SK-N-SH (cell line): Measurements from ENCODE around the gene SHROOM2. TPM values are rescaled to one million over a fixed set of nuclear protein-coding genes. Genes with fewer than 3 reads are reported as not detected.

Experiments used
- CTCF ChIA-PET: fragments of 300-600, 350-600 bp; formaldehyde crosslinking; extraction: SDS; loops from one replicate; lab custom pipeline; 2021; lab: Yijun Ruan, JAX
- POLR2A ChIA-PET: fragments of 350-600 bp; sonication (Branson Sonifier 250); formaldehyde crosslinking; extraction: SDS; loops from one replicate; lab custom pipeline; 2020; ENCODE audit warnings: antibody characterized with exemption, inconsistent platforms; lab: Yijun Ruan, JAX
- DNase-seq: peaks from one replicate; pipeline ENCODE4 v3.0.0; 2012
- H2AFZ ChIP-seq: fragments of 200-600 bp; sonication (generic); 2 replicates; pipeline ENCODE4 v1.8.1; 2016; ENCODE audit warnings: antibody characterized with exemption, mild to moderate bottlenecking, low read depth
- H3F3A ChIP-seq: fragments of 200-600 bp; sonication (generic); replicated peaks from 2 replicates; pipeline ENCODE3; 2016; ENCODE audit warnings: antibody characterized with exemption, mild to moderate bottlenecking; ENCODE audit not compliant: insufficient read depth
- H3K27ac ChIP-seq, 2 experiments: fragments of 200-500 bp in 1 of 2; fragments of 200-600 bp in 1 of 2; sonication (Bioruptor generic) in 1 of 2; sonication (generic), shearing (Covaris generic) in 1 of 2; 2 replicates each; pipeline versions ENCODE4 v1.5.1 to v1.6.1; 2014 to 2016; ENCODE audit warnings: low read depth in 2 of 2, inconsistent platforms in 1 of 2, low read length in 1 of 2, mild to moderate bottlenecking in 1 of 2, mixed read lengths in 1 of 2
- H3K27me3 ChIP-seq: fragments of 200-600 bp; sonication (generic), shearing (Covaris generic); 2 replicates; pipeline ENCODE4 v1.6.1; 2016; ENCODE audit warnings: mixed run types; ENCODE audit not compliant: insufficient read depth
- H3K36me3 ChIP-seq, 2 experiments: fragments of 200-500 bp in 1 of 2; fragments of 200-600 bp in 1 of 2; sonication (Bioruptor generic) in 1 of 2; sonication (generic) in 1 of 2; replicated peaks in 1 of 2; 2 replicates each; pipeline versions ENCODE3 to v1.5.1; 2014 to 2016; ENCODE audit warnings: low read length in 1 of 2, mild to moderate bottlenecking in 1 of 2; ENCODE audit not compliant: insufficient read depth in 2 of 2, control insufficient read depth in 1 of 2
- H3K4me1 ChIP-seq, 2 experiments: fragments of 200-500 bp in 1 of 2; fragments of 200-600 bp in 1 of 2; sonication (Bioruptor generic) in 1 of 2; sonication (generic), shearing (Covaris generic) in 1 of 2; 2 replicates each; pipeline versions ENCODE4 v1.5.1 to v1.6.1; 2014 to 2016; ENCODE audit warnings: low read depth in 1 of 2, low read length in 1 of 2, mixed run types in 1 of 2; ENCODE audit not compliant: insufficient read depth in 2 of 2, control insufficient read depth in 1 of 2
- H3K4me2 ChIP-seq: fragments of 200-600 bp; sonication (generic), shearing (Covaris generic); 2 replicates; pipeline ENCODE4 v1.6.1; 2017; ENCODE audit warnings: mixed run types
- H3K4me3 ChIP-seq, 2 experiments: fragments of 200-500 bp in 1 of 2; fragments of 200-600 bp in 1 of 2; sonication (Bioruptor generic) in 1 of 2; sonication (generic), shearing (Covaris generic) in 1 of 2; 2 replicates each; pipeline versions ENCODE4 v1.5.1 to v1.8.1; 2014 to 2016; ENCODE audit warnings: low read depth in 2 of 2, inconsistent platforms in 1 of 2, low read length in 1 of 2, mild to moderate bottlenecking in 1 of 2, mixed read lengths in 1 of 2, moderate library complexity in 1 of 2
- H3K79me2 ChIP-seq: fragments of 200-600 bp; sonication (generic); 2 replicates; pipeline ENCODE4 v1.8.1; 2017; ENCODE audit warnings: mild to moderate bottlenecking; ENCODE audit not compliant: insufficient read depth
- H3K9ac ChIP-seq: fragments of 200-600 bp; sonication (generic); 2 replicates; pipeline ENCODE4 v1.6.1; 2017; ENCODE audit warnings: mixed run types
- H3K9me2 ChIP-seq: fragments of 200-600 bp; sonication (generic); 2 replicates; pipeline ENCODE4 v1.6.1; 2017; ENCODE audit warnings: mixed run types
- H3K9me3 ChIP-seq: fragments of 200-600 bp; sonication (generic); 2 replicates; pipeline ENCODE4 v1.6.1; 2017; ENCODE audit warnings: mixed run types, mild to moderate bottlenecking, moderate library complexity
- H4K20me1 ChIP-seq: fragments of 200-600 bp; sonication (generic); 2 replicates; pipeline ENCODE4 v1.6.1; 2017; ENCODE audit warnings: mild to moderate bottlenecking, mixed run types; ENCODE audit not compliant: insufficient read depth
- CHD2 ChIP-seq: fragments of 150-350 bp; IDR thresholded peaks from 2 replicates; pipeline ENCODE4 v1.6.1; 2018; ENCODE audit warnings: low read length; ENCODE audit not compliant: partially characterized antibody
- ELF1 ChIP-seq: IDR thresholded peaks from 2 replicates; pipeline ENCODE4 v1.4.0; 2012
- FOXJ3 ChIP-seq: sonication (generic); formaldehyde crosslinking; IDR thresholded peaks from 2 replicates; pipeline ENCODE4 v1.5.1; 2020; ENCODE audit warnings: mild to moderate bottlenecking, missing genetic modification reagents
- JUND ChIP-seq: IDR thresholded peaks from 2 replicates; pipeline ENCODE4 v1.4.0; 2012
- MEF2A ChIP-seq: IDR thresholded peaks from 2 replicates; pipeline ENCODE4 v1.4.0; 2012; ENCODE audit warnings: low read depth, borderline replicate concordance
- MXI1 ChIP-seq: IDR thresholded peaks from 2 replicates; pipeline ENCODE4 v1.6.1; 2012; ENCODE audit warnings: mild to moderate bottlenecking, low read depth, low read length, improper control_type of control experiment
- POLR2AphosphoS5 ChIP-seq: IDR thresholded peaks from 2 replicates; pipeline ENCODE4 v1.6.1; 2012; ENCODE audit warnings: low read depth, low read length
- RAD21 ChIP-seq: IDR thresholded peaks from 2 replicates; pipeline ENCODE4 v1.6.1; 2012; ENCODE audit warnings: mild to moderate bottlenecking, low read length
- RCOR1 ChIP-seq: fragments of 150-350 bp; IDR thresholded peaks from 2 replicates; pipeline ENCODE4 v1.6.1; 2017; ENCODE audit warnings: antibody characterized with exemption, low read length
- RFX5 ChIP-seq: IDR thresholded peaks from 2 replicates; pipeline ENCODE4 v1.6.1; 2012; ENCODE audit warnings: mild to moderate bottlenecking, improper control_type of control experiment, low read length
- RXRA ChIP-seq: IDR thresholded peaks from 2 replicates; pipeline ENCODE4 v1.4.0; 2012; ENCODE audit warnings: low read depth, mild to moderate bottlenecking, borderline replicate concordance
- SIN3A ChIP-seq: IDR thresholded peaks from 2 replicates; pipeline ENCODE4 v1.6.1; 2012; ENCODE audit warnings: low read depth, mild to moderate bottlenecking, low read length, moderate library complexity, borderline replicate concordance
- SMC3 ChIP-seq: IDR thresholded peaks from 2 replicates; pipeline ENCODE4 v1.6.1; 2012; ENCODE audit warnings: low read depth, low read length, improper control_type of control experiment
- TAF1 ChIP-seq: IDR thresholded peaks from 2 replicates; pipeline ENCODE4 v1.6.1; 2012; ENCODE audit warnings: low read depth, mild to moderate bottlenecking, low read length, moderate library complexity, borderline replicate concordance
- TCF12 ChIP-seq: IDR thresholded peaks from 2 replicates; pipeline ENCODE4 v1.4.0; 2012
- TEAD4 ChIP-seq: IDR thresholded peaks from 2 replicates; pipeline ENCODE4 v1.4.0; 2012; ENCODE audit warnings: mild to moderate bottlenecking, borderline replicate concordance; ENCODE audit not compliant: insufficient read depth
- YY1 ChIP-seq: IDR thresholded peaks from 2 replicates; pipeline ENCODE4 v1.4.0; 2012; ENCODE audit warnings: low read depth, mild to moderate bottlenecking
- WGBS: methylation state at CpG from one replicate; pipeline ENCODE4 v1.1.6; 2017; ENCODE audit warnings: low lambda C conversion rate; 5-methylcytosine and 5-hydroxymethylcytosine counted together
- polyA plus RNA-seq, 3 experiments: library from polyadenylated mRNA; depleted of rRNA; stranded (reverse); fragments of >200 nt; gene quantifications; 2 replicates each; pipeline ENCODE4 v1.2.3, GENCODE V29; 2012
- TF ChIP-seq, protein P1 (sequence below): IDR thresholded peaks from 2 replicates; pipeline ENCODE4 v1.6.1; 2012; ENCODE audit warnings: mild to moderate bottlenecking, low read depth, low read length, moderate library complexity
- TF ChIP-seq, protein P2 (sequence below): IDR thresholded peaks from 2 replicates; pipeline ENCODE4; 2012
- TF ChIP-seq, protein P3 (sequence below): fragments of 150-350 bp; IDR thresholded peaks from 2 replicates; pipeline ENCODE4 v1.6.1; 2016; ENCODE audit warnings: mild to moderate bottlenecking, low read depth, low read length
- TF ChIP-seq, protein P4 (sequence below): fragments of 200-600 bp; sonication (generic); IDR thresholded peaks from 2 replicates; pipeline ENCODE4 v1.6.1; 2017; ENCODE audit warnings: antibody characterized with exemption, mild to moderate bottlenecking, moderate library complexity

Gene SHROOM2
- polyA plus RNA-seq, 1 of the 3 experiments (the other 2 are of a cell fraction): not detected

DNA sequence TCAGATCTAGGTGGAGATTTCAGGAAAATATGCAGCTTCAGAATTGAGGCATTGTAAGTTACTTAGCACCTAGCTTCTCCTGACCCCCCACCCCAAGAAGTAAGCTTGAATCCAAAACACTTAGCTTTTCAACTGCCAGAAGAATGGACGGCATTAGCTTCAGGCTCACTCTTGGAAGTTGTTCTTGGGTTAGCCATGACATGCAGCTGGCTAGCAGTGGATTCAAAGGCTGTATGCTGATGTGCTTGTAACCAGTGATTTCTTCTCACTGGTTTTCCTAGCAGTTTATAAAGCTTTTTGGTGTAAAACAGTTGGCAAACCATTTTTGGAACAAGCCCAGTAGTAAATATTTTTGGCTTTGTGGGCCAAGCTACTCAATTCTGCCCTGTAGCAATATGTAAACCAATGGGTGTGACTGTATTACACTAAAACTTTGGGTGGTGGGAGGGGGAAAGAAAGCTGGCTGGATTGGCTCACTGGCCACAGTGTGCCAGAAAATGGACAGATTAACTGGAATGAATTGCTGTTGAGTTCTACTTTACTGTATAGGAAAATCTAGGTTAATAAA, 85.6 kb downstream of the SHROOM2 start:
- POLR2A ChIA-PET: no interaction called here
- Histone ChIP-seq H4K20me1 (no peaks in the 10 kb centered on the region), H3K36me3 (no peaks in the 10 kb centered on the region), H3K9me3 (no peaks in the 10 kb centered on the region), H3K9ac (no peak overlapping the region), H3K79me2 (no peaks in the 10 kb centered on the region), H3K27ac (no peak overlapping the region), H3K4me1 (no peaks in the 10 kb centered on the region), H3K4me3 (no peak overlapping the region), H3F3A (no peaks in the 10 kb centered on the region), H2AFZ (no peak overlapping the region), H3K27me3 (peaks cover 7% of the 10 kb centered on the region; the same call in 1 of the 2 replicates), H3K4me2 (no peak overlapping the region), H3K9me2 (no peaks in the 10 kb centered on the region)
- DNase-seq: no peak
- WGBS: 44% methylated on average over 1 of the region's 1 CpG
- CTCF ChIA-PET: interaction anchor here (0.7 kb wide), 1 partner anchor 248 kb away, joined by 3 read pairs; no protein-coding TSS in a partner anchor
- TF ChIP-seq RCOR1 (no peak), CHD2 (no peak), TCF12 (no peak), TEAD4 (no peak)

DNA sequence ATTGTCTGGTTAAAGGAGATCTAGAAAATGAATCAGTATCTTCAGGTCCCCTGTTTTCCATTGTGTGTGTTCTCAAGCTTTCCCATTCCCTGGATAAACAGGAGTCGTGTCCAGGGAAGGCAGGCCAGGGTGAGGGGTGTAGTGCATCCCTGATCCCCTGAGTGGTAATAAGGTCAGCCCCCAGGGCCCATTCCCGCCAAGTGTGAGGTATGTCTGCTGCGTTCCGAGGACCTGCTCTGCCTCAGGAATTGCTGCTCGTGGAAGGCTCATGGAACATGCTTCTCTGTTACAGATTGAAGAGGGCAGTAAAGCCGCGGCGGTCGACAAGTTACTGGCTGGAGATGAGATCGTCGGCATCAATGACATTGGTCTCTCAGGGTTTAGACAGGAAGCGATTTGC, 87.1 kb downstream of the SHROOM2 start:
- H3K4me3 ChIP-seq: no peak overlapping the region
- 57% methylated on average over 9 of the region's 12 CpGs for WGBS
- DNase-seq: no peak
- H3K36me3 ChIP-seq: no peaks in the 10 kb centered on the region
- no peak overlapping the region for H3K4me2 ChIP-seq
- H3K27ac ChIP-seq: no peak overlapping the region
- ChIA-PET POLR2A (no interaction called here), CTCF (interaction anchor here (0.9 to 1.2 kb wide), 3 partner anchors 9 to 245 kb away, joined by 3 read pairs; no protein-coding TSS in a partner anchor)
- no peak overlapping the region for H2AFZ ChIP-seq
- H3F3A ChIP-seq: no peaks in the 10 kb centered on the region
- no peak for TF ChIP-seq RFX5
- no peak for TF ChIP-seq ELF1
- TF ChIP-seq POLR2AphosphoS5: no peak
- TF ChIP-seq, protein P1, sequence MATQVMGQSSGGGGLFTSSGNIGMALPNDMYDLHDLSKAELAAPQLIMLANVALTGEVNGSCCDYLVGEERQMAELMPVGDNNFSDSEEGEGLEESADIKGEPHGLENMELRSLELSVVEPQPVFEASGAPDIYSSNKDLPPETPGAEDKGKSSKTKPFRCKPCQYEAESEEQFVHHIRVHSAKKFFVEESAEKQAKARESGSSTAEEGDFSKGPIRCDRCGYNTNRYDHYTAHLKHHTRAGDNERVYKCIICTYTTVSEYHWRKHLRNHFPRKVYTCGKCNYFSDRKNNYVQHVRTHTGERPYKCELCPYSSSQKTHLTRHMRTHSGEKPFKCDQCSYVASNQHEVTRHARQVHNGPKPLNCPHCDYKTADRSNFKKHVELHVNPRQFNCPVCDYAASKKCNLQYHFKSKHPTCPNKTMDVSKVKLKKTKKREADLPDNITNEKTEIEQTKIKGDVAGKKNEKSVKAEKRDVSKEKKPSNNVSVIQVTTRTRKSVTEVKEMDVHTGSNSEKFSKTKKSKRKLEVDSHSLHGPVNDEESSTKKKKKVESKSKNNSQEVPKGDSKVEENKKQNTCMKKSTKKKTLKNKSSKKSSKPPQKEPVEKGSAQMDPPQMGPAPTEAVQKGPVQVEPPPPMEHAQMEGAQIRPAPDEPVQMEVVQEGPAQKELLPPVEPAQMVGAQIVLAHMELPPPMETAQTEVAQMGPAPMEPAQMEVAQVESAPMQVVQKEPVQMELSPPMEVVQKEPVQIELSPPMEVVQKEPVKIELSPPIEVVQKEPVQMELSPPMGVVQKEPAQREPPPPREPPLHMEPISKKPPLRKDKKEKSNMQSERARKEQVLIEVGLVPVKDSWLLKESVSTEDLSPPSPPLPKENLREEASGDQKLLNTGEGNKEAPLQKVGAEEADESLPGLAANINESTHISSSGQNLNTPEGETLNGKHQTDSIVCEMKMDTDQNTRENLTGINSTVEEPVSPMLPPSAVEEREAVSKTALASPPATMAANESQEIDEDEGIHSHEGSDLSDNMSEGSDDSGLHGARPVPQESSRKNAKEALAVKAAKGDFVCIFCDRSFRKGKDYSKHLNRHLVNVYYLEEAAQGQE: no peak
- TF ChIP-seq, protein P2, sequence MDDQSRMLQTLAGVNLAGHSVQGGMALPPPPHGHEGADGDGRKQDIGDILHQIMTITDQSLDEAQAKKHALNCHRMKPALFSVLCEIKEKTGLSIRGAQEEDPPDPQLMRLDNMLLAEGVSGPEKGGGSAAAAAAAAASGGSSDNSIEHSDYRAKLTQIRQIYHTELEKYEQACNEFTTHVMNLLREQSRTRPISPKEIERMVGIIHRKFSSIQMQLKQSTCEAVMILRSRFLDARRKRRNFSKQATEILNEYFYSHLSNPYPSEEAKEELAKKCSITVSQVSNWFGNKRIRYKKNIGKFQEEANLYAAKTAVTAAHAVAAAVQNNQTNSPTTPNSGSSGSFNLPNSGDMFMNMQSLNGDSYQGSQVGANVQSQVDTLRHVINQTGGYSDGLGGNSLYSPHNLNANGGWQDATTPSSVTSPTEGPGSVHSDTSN: no peak
- TF ChIP-seq, protein P3, sequence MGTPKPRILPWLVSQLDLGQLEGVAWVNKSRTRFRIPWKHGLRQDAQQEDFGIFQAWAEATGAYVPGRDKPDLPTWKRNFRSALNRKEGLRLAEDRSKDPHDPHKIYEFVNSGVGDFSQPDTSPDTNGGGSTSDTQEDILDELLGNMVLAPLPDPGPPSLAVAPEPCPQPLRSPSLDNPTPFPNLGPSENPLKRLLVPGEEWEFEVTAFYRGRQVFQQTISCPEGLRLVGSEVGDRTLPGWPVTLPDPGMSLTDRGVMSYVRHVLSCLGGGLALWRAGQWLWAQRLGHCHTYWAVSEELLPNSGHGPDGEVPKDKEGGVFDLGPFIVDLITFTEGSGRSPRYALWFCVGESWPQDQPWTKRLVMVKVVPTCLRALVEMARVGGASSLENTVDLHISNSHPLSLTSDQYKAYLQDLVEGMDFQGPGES: no peak
- TF ChIP-seq JUND: no peak
- no peak for TF ChIP-seq FOXJ3 (CRISPR knock-in tag)
- no peak for TF ChIP-seq RAD21
- TF ChIP-seq SIN3A: no peak
- TF ChIP-seq RXRA: no peak
- no peak for TF ChIP-seq SMC3
- TF ChIP-seq MEF2A: no peak
- TF ChIP-seq YY1: no peak
- TF ChIP-seq TAF1: no peak
- no peak for TF ChIP-seq MXI1
- TF ChIP-seq, protein P4, sequence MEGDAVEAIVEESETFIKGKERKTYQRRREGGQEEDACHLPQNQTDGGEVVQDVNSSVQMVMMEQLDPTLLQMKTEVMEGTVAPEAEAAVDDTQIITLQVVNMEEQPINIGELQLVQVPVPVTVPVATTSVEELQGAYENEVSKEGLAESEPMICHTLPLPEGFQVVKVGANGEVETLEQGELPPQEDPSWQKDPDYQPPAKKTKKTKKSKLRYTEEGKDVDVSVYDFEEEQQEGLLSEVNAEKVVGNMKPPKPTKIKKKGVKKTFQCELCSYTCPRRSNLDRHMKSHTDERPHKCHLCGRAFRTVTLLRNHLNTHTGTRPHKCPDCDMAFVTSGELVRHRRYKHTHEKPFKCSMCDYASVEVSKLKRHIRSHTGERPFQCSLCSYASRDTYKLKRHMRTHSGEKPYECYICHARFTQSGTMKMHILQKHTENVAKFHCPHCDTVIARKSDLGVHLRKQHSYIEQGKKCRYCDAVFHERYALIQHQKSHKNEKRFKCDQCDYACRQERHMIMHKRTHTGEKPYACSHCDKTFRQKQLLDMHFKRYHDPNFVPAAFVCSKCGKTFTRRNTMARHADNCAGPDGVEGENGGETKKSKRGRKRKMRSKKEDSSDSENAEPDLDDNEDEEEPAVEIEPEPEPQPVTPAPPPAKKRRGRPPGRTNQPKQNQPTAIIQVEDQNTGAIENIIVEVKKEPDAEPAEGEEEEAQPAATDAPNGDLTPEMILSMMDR: no peak
- H3K79me2 ChIP-seq: no peaks in the 10 kb centered on the region
- H3K4me1 ChIP-seq: peaks cover 0 to 4% of the 10 kb centered on the region in 2 experiments; a peak in 1 of 4 replicates
- no peaks in the 10 kb centered on the region for H3K9me3 ChIP-seq
- H4K20me1 ChIP-seq: no peaks in the 10 kb centered on the region
- no peaks in the 10 kb centered on the region for H3K9me2 ChIP-seq
- no peaks in the 10 kb centered on the region; the same call in 1 of the 2 replicates for H3K27me3 ChIP-seq
- H3K9ac ChIP-seq: no peak overlapping the region
